Stimulated activated CD8-positive, alpha-beta memory T cell treated with anti-CD3 and anti-CD28 coated beads, Interleukin-2, amount 100 ng/mL, for 1 hour (primary cell): ENCODE data around the gene B3GNT5.

Experiments used
- DNase-seq, 2 donors: peaks; one replicate each; pipeline ENCODE4 v3.0.0-alpha.2; 2020; ENCODE audit warnings: low read depth in 2 of 2

The B3GNT5 gene

GRCh38 chr3:183319371-183319770, 66.3 kb downstream of the B3GNT5 start:
- DNase-seq, result no peak
